Bronchial epithelial cell (primary cell): ENCODE results near the gene CCDC88B. TPM values are rescaled to one million over a fixed set of nuclear protein-coding genes. Genes with fewer than 3 reads are reported as not detected.
A peak's percentile ranks its signal among the peaks of the same experiment; 100 is the strongest.

Source experiments
- DNase-seq: peaks from one replicate; pipeline ENCODE4 v3.0.0-alpha.2; 2010; ENCODE audit warnings: low read depth
- FAIRE-seq: peaks from 2 replicates; lab custom pipeline; 2011; peaks lifted over from hg19 to GRCh38; lab: Jason Lieb, UNC
- H3K27me3 ChIP-seq: 2 replicates; pipeline ENCODE4 v1.5.1; 2011; ENCODE audit warnings: low read length; ENCODE audit not compliant: control insufficient read depth, insufficient read depth
- H3K36me3 ChIP-seq: 2 replicates; pipeline ENCODE4 v1.5.1; 2011; ENCODE audit warnings: low read length; ENCODE audit not compliant: control insufficient read depth, insufficient read depth
- H3K4me3 ChIP-seq: 2 replicates; pipeline ENCODE4 v1.5.1; 2011; ENCODE audit warnings: mild to moderate bottlenecking, low read depth, low read length, control low read depth
- CTCF ChIP-seq: IDR thresholded peaks from 2 replicates; pipeline ENCODE4 v1.5.1; 2011; ENCODE audit warnings: mild to moderate bottlenecking, moderate library complexity, low read length, control low read depth, inconsistent platforms; ENCODE audit not compliant: insufficient read depth, severe bottlenecking
- total RNA-seq: library from RNA; depleted of rRNA; stranded (reverse); fragments of >200 nt; gene quantifications from 2 replicates; pipeline ENCODE4 v1.2.1, GENCODE V29; 2014

CCDC88B gene
- total RNA-seq, 1 donor from 2014 or later = 2.9 TPM

- no peak for DNase-seq
- no peaks in the 10 kb centered on the region for H3K36me3 ChIP-seq
- no peak for TF ChIP-seq CTCF
- no peak for FAIRE-seq
- peaks cover 39% of the 10 kb centered on the region for H3K27me3 ChIP-seq
- no peak overlapping the region for H3K4me3 ChIP-seq
Observed at GRCh38 chr11:64297699-64298358, 42.2 kb upstream of the CCDC88B start.

GRCh38 chr11:64298966-64299846 is 40.8 kb upstream of the CCDC88B start:
- DNase-seq (no peak), FAIRE-seq (no peak)
- Histone ChIP-seq H3K27me3 (peaks cover 34% of the 10 kb centered on the region), H3K36me3 (no peaks in the 10 kb centered on the region), H3K4me3 (peak overlapping the region; percentile 13)
- no peak for TF ChIP-seq CTCF

GRCh38 chr11:64299847-64300648 is 40.0 kb upstream of the CCDC88B start, which contains the start of gene CATSPERZ:
TSS of gene CATSPERZ (plus strand) at chr11:64300358. CDS start at chr11:64300411, 53 bp downstream.
- no peak for FAIRE-seq
- peaks cover 31% of the 10 kb centered on the region for H3K27me3 ChIP-seq
- peak within 1 kb of the TSS; percentile 19 for H3K4me3 ChIP-seq
- no peaks in the 10 kb centered on the region for H3K36me3 ChIP-seq
- DNase-seq = no peak
- TF ChIP-seq CTCF = no peak

- FAIRE-seq = no peak
- Histone ChIP-seq H3K27me3 (peaks cover 14% of the 10 kb centered on the region), H3K4me3 (no peak overlapping the region), H3K36me3 (peaks cover 4% of the 10 kb centered on the region)
- no peak for TF ChIP-seq CTCF
- no peak for DNase-seq
Observed at GRCh38 chr11:64303109-64304031, 36.6 kb upstream of the CCDC88B start.

- H3K36me3 ChIP-seq = peaks cover 4% of the 10 kb centered on the region
- TF ChIP-seq CTCF = no peak
- no peak for FAIRE-seq
- no peak for DNase-seq
- no peak overlapping the region for H3K4me3 ChIP-seq
- peaks cover 12% of the 10 kb centered on the region for H3K27me3 ChIP-seq
Observed at GRCh38 chr11:64304032-64304315, 36.0 kb upstream of the CCDC88B start.
